ENCODE results near the gene UBL3.
A peak's percentile ranks its signal among the peaks of the same experiment; 100 is the strongest.

UBL3 gene

GRCh38 chr13:29858231-29858630, 7.8 kb upstream of the UBL3 start:
- TF ChIP-seq CTCF (conservative IDR thresholded peaks at IDR 0.05; ENCODE audit: low read length), result no peak
- H3K4me3 ChIP-seq (ENCODE audit: low read length), result no peak overlapping the region
- DNase-seq (ENCODE audit: low read depth), result no peak

GRCh38 chr13:29857085-29857484, 6.7 kb upstream of the UBL3 start:
- no peak for TF ChIP-seq CTCF (conservative IDR thresholded peaks at IDR 0.05; ENCODE audit: low read length)
- no peak overlapping the region for H3K4me3 ChIP-seq (ENCODE audit: low read length)
- no peak for DNase-seq (ENCODE audit: low read depth)

- TF ChIP-seq CTCF (conservative IDR thresholded peaks at IDR 0.05; ENCODE audit: low read length), result no peak
These were observed 6.0 kb upstream of the UBL3 start for GRCh38 chr13:29856426-29856825.

GRCh38 chr13:29855784-29856183, 5.4 kb upstream of the UBL3 start:
- H3K4me3 ChIP-seq (ENCODE audit: low read length), result no peak overlapping the region
- no peak for TF ChIP-seq CTCF (conservative IDR thresholded peaks at IDR 0.05; ENCODE audit: low read length)
- DNase-seq (ENCODE audit: low read depth), result no peak

More at GRCh38 chr13:29856426-29856825, 6.0 kb upstream of the UBL3 start:
- no peak overlapping the region for H3K4me3 ChIP-seq (ENCODE audit: low read length)
- DNase-seq (ENCODE audit: low read depth), result no peak

- no peak for DNase-seq (ENCODE audit: low read depth)
- no peak overlapping the region for H3K4me3 ChIP-seq (ENCODE audit: low read length)
- TF ChIP-seq CTCF (conservative IDR thresholded peaks at IDR 0.05; ENCODE audit: low read length), result no peak
These were observed 4.6 kb upstream of the UBL3 start for GRCh38 chr13:29855009-29855408.

GRCh38 chr13:29853131-29853530, 2.7 kb upstream of the UBL3 start:
- TF ChIP-seq CTCF (conservative IDR thresholded peaks at IDR 0.05; ENCODE audit: low read length), result no peak
- DNase-seq (ENCODE audit: low read depth), result no peak
- no peak overlapping the region for H3K4me3 ChIP-seq (ENCODE audit: low read length)

GRCh38 chr13:29852472-29853054, 2.1 kb upstream of the UBL3 start:
- TF ChIP-seq CTCF (conservative IDR thresholded peaks at IDR 0.05; ENCODE audit: low read length), result no peak
- no peak overlapping the region for H3K4me3 ChIP-seq (ENCODE audit: low read length)
- peak; percentile 42 for DNase-seq (ENCODE audit: low read depth)

Data from AG10803 (cell line).